Astrocyte (in vitro differentiated cells and primary cell): Measurements from ENCODE around the gene MIEF2. TPM values are rescaled to one million over a fixed set of nuclear protein-coding genes. Genes with fewer than 3 reads are reported as not detected.

Experiments
- DNase-seq: peaks from one replicate; pipeline ENCODE4 v3.0.0-alpha.2; 2010; ENCODE audit warnings: low read depth
- FAIRE-seq: peaks from 2 replicates; lab custom pipeline; 2011; peaks lifted over from hg19 to GRCh38; lab: Jason Lieb, UNC
- H2AFZ ChIP-seq: 2 replicates; pipeline ENCODE4 v1.6.0; 2012; ENCODE audit warnings: low read depth, low read length, inconsistent platforms
- H3K27ac ChIP-seq: 2 replicates; pipeline ENCODE4 v1.5.1; 2011; ENCODE audit warnings: low read depth, low read length, inconsistent platforms
- H3K27me3 ChIP-seq: 2 replicates; pipeline ENCODE4 v1.6.0; 2011; ENCODE audit warnings: low read length, inconsistent platforms; ENCODE audit not compliant: insufficient read depth
- H3K36me3 ChIP-seq: 2 replicates; pipeline ENCODE4 v1.5.1; 2011; ENCODE audit warnings: low read length, inconsistent platforms; ENCODE audit not compliant: insufficient read depth
- H3K4me1 ChIP-seq: 2 replicates; pipeline ENCODE4 v1.5.1; 2011; ENCODE audit warnings: low read length, inconsistent platforms; ENCODE audit not compliant: insufficient read depth
- H3K4me2 ChIP-seq: 2 replicates; pipeline ENCODE4 v1.6.0; 2012; ENCODE audit warnings: low read length, inconsistent platforms
- H3K4me3 ChIP-seq: 2 replicates; pipeline ENCODE4 v1.5.1; 2011; ENCODE audit warnings: low read depth, mild to moderate bottlenecking, low read length, inconsistent platforms; ENCODE audit not compliant: insufficient read depth
- H3K79me2 ChIP-seq: 2 replicates; pipeline ENCODE4 v1.6.0; 2012; ENCODE audit warnings: mild to moderate bottlenecking, low read length, inconsistent platforms; ENCODE audit not compliant: insufficient read depth
- H3K9ac ChIP-seq: 2 replicates; pipeline ENCODE4 v1.6.0; 2012; ENCODE audit warnings: mild to moderate bottlenecking, low read length, inconsistent platforms
- H3K9me3 ChIP-seq: 2 replicates; pipeline ENCODE4 v1.5.1; 2012; ENCODE audit warnings: low read depth, mild to moderate bottlenecking, low read length, inconsistent platforms; ENCODE audit not compliant: insufficient read depth
- H4K20me1 ChIP-seq: 2 replicates; pipeline ENCODE4 v1.6.0; 2012; ENCODE audit warnings: low read length, inconsistent platforms; ENCODE audit not compliant: insufficient read depth
- H3K27ac Mint-ChIP-seq: one replicate; pipeline ENCODE4 v1.8.0; 2021; ENCODE audit warnings: mild to moderate bottlenecking, mixed read lengths; ENCODE audit not compliant: unreplicated experiment
- H3K27me3 Mint-ChIP-seq: one replicate; pipeline ENCODE4 v1.8.0; 2021; ENCODE audit warnings: low read depth, mixed read lengths; ENCODE audit not compliant: unreplicated experiment
- H3K36me3 Mint-ChIP-seq: one replicate; pipeline ENCODE4 v1.8.0; 2021; ENCODE audit warnings: low read depth, mixed read lengths; ENCODE audit not compliant: unreplicated experiment
- H3K4me1 Mint-ChIP-seq: one replicate; pipeline ENCODE4 v1.8.0; 2021; ENCODE audit warnings: low read depth, mixed read lengths; ENCODE audit not compliant: unreplicated experiment
- H3K4me3 Mint-ChIP-seq: one replicate; pipeline ENCODE4 v1.8.0; 2021; ENCODE audit warnings: mild to moderate bottlenecking, moderate library complexity, mixed read lengths; ENCODE audit not compliant: unreplicated experiment
- H3K9me3 Mint-ChIP-seq: one replicate; pipeline ENCODE4 v1.8.0; 2021; ENCODE audit warnings: mild to moderate bottlenecking, mixed read lengths; ENCODE audit not compliant: unreplicated experiment
- CTCF ChIP-seq: IDR thresholded peaks from 2 replicates; pipeline ENCODE4 v1.5.1; 2011; ENCODE audit warnings: low read depth, mild to moderate bottlenecking, inconsistent platforms, low read length, moderate library complexity; ENCODE audit not compliant: insufficient read depth
- EZH2 ChIP-seq: IDR thresholded peaks from 2 replicates; pipeline ENCODE4 v1.6.1; 2012; ENCODE audit warnings: mild to moderate bottlenecking, low read length, inconsistent platforms; ENCODE audit not compliant: insufficient read depth
- total RNA-seq: library from RNA; stranded (reverse); gene quantifications from 2 replicates; pipeline ENCODE4 v1.2.1, GENCODE V29; 2021

The MIEF2 gene
- total RNA-seq, 1 donor from 2014 or later: 14.1 TPM

GRCh38 chr17:18262641-18263040 lies 2.2 kb downstream of the MIEF2 start:
- Histone ChIP-seq H3K4me2 (no peak overlapping the region), H2AFZ (no peak overlapping the region), H3K36me3 (peaks cover 4% of the 10 kb centered on the region), H3K4me3 (no peak overlapping the region), H3K9me3 (no peaks in the 10 kb centered on the region), H3K79me2 (peaks cover 31% of the 10 kb centered on the region), H3K27ac (no peak overlapping the region), H4K20me1 (peaks cover 12% of the 10 kb centered on the region), H3K4me1 (peaks cover 18% of the 10 kb centered on the region), H3K9ac (no peak overlapping the region), H3K27me3 (no peaks in the 10 kb centered on the region)
- no peak for TF ChIP-seq EZH2
- TF ChIP-seq CTCF: no peak
- Mint-ChIP-seq H3K4me1 (peaks cover 13% of the 10 kb centered on the region), H3K4me3 (no peak overlapping the region), H3K27me3 (no peaks in the 10 kb centered on the region), H3K9me3 (no peaks in the 10 kb centered on the region), H3K27ac (no peak overlapping the region), H3K36me3 (peaks cover 8% of the 10 kb centered on the region)
- DNase-seq: no peak
- no peak for FAIRE-seq

GRCh38 chr17:18263885-18264682 lies 3.6 kb downstream of the MIEF2 start:
- TF ChIP-seq CTCF (no peak), EZH2 (no peak)
- peaks cover 12% of the 10 kb centered on the region for H4K20me1 ChIP-seq
- peaks cover 20% of the 10 kb centered on the region for H3K79me2 ChIP-seq
- H3K27me3 Mint-ChIP-seq: no peaks in the 10 kb centered on the region
- H3K4me2 ChIP-seq: no peak overlapping the region
- H3K4me1 ChIP-seq: peaks cover 20% of the 10 kb centered on the region
- no peaks in the 10 kb centered on the region for H3K9me3 Mint-ChIP-seq
- H3K4me1 Mint-ChIP-seq: peaks cover 15% of the 10 kb centered on the region
- no peaks in the 10 kb centered on the region for H3K27me3 ChIP-seq
- H3K9ac ChIP-seq: no peak overlapping the region
- H3K36me3 Mint-ChIP-seq: peaks cover 8% of the 10 kb centered on the region
- H2AFZ ChIP-seq: no peak overlapping the region
- DNase-seq (no peak), FAIRE-seq (no peak)
- H3K4me3 Mint-ChIP-seq: no peak overlapping the region
- H3K9me3 ChIP-seq: no peaks in the 10 kb centered on the region
- H3K27ac ChIP-seq: no peak overlapping the region
- peaks cover 4% of the 10 kb centered on the region for H3K36me3 ChIP-seq
- no peak overlapping the region for H3K27ac Mint-ChIP-seq
- H3K4me3 ChIP-seq: no peak overlapping the region

GRCh38 chr17:18267366-18267765 lies 6.9 kb downstream of the MIEF2 start:
- Histone ChIP-seq H3K4me2 (no peak overlapping the region), H3K27ac (no peak overlapping the region), H3K9me3 (no peaks in the 10 kb centered on the region), H2AFZ (no peak overlapping the region), H3K9ac (no peak overlapping the region), H3K4me3 (no peak overlapping the region), H3K36me3 (peaks cover 4% of the 10 kb centered on the region), H4K20me1 (peaks cover under 1% of the 10 kb centered on the region), H3K79me2 (peaks cover 3% of the 10 kb centered on the region), H3K4me1 (peaks cover 6% of the 10 kb centered on the region), H3K27me3 (no peaks in the 10 kb centered on the region)
- Mint-ChIP-seq H3K36me3 (peaks cover 13% of the 10 kb centered on the region), H3K4me1 (peaks cover 10% of the 10 kb centered on the region), H3K27ac (peak overlapping the region; percentile 80), H3K4me3 (peak overlapping the region; percentile 14), H3K27me3 (no peaks in the 10 kb centered on the region), H3K9me3 (no peaks in the 10 kb centered on the region)
- TF ChIP-seq EZH2 (no peak), CTCF (no peak)
- FAIRE-seq (no peak), DNase-seq (no peak)
